H9 (cell line): ENCODE results near the gene CROCC2. TPM values are rescaled to one million over a fixed set of nuclear protein-coding genes. Genes with fewer than 3 reads are reported as not detected.
A peak's percentile ranks its signal among the peaks of the same experiment; 100 is the strongest.

ENCODE experiments used
- DNase-seq: peaks from one replicate; pipeline ENCODE4 v3.0.0-alpha.2; 2017
- H2AFZ ChIP-seq: one replicate; pipeline ENCODE4 v1.6.1; 2013; ENCODE audit warnings: mild to moderate bottlenecking, low read length, control low read depth, moderate library complexity
- H2AK5ac ChIP-seq: 2 replicates; pipeline ENCODE4 v1.6.1; 2013; ENCODE audit warnings: low read length, control low read depth, mixed read lengths; ENCODE audit not compliant: insufficient read length
- H2BK120ac ChIP-seq: one replicate; pipeline ENCODE4 v1.6.1; 2013; ENCODE audit warnings: low read depth, mild to moderate bottlenecking, low read length, control low read depth, inconsistent platforms; ENCODE audit not compliant: poor library complexity, severe bottlenecking
- H2BK12ac ChIP-seq: 2 replicates; pipeline ENCODE4 v1.6.1; 2013; ENCODE audit warnings: low read length, control low read depth, mixed read lengths, low read depth; ENCODE audit not compliant: insufficient read length
- H2BK15ac ChIP-seq: 2 replicates; pipeline ENCODE4 v1.6.1; 2013; ENCODE audit warnings: low read depth, low read length, control low read depth
- H2BK20ac ChIP-seq: one replicate; pipeline ENCODE4 v1.6.1; 2013; ENCODE audit warnings: low read depth, mild to moderate bottlenecking, low read length, control low read depth, inconsistent platforms; ENCODE audit not compliant: poor library complexity, severe bottlenecking
- H2BK5ac ChIP-seq: 2 replicates; pipeline ENCODE4 v1.6.1; 2013; ENCODE audit warnings: low read length, control low read depth, mixed read lengths; ENCODE audit not compliant: insufficient read length
- H3K14ac ChIP-seq: 2 replicates; pipeline ENCODE4 v1.6.1; 2013; ENCODE audit warnings: low read length, control low read depth; ENCODE audit not compliant: insufficient read depth
- H3K18ac ChIP-seq: 2 replicates; pipeline ENCODE4 v1.6.1; 2013; ENCODE audit warnings: low read depth, mild to moderate bottlenecking, mixed read lengths, low read length, control low read depth; ENCODE audit not compliant: insufficient read length
- H3K23ac ChIP-seq: 2 replicates; pipeline ENCODE4 v1.6.1; 2013; ENCODE audit warnings: low read length, control low read depth, mixed read lengths, low read depth; ENCODE audit not compliant: insufficient read length
- H3K23me2 ChIP-seq: 2 replicates; pipeline ENCODE4 v1.6.1; 2013; ENCODE audit warnings: low read depth, mild to moderate bottlenecking, mixed read lengths, low read length, control low read depth; ENCODE audit not compliant: insufficient read length, poor library complexity, severe bottlenecking
- H3K27ac ChIP-seq: 2 replicates; pipeline ENCODE4 v1.5.1; 2013; ENCODE audit warnings: low read length, control low read depth, mixed read lengths, low read depth; ENCODE audit not compliant: insufficient read length
- H3K27me3 ChIP-seq: 2 replicates; pipeline ENCODE4 v1.6.1; 2013; ENCODE audit warnings: low read length, control low read depth, inconsistent platforms; ENCODE audit not compliant: insufficient read depth
- H3K4ac ChIP-seq: 2 replicates; pipeline ENCODE4 v1.6.1; 2013; ENCODE audit warnings: low read depth, mild to moderate bottlenecking, control low read depth, inconsistent platforms, low read length, moderate library complexity
- H3K4me1 ChIP-seq: 2 replicates; pipeline ENCODE4 v1.6.1; 2013; ENCODE audit warnings: low read length, control low read depth, inconsistent platforms; ENCODE audit not compliant: insufficient read depth
- H3K4me2 ChIP-seq: 2 replicates; pipeline ENCODE4 v1.6.1; 2013; ENCODE audit warnings: low read length, control low read depth, mixed read lengths; ENCODE audit not compliant: insufficient read length, insufficient read depth
- H3K56ac ChIP-seq: 2 replicates; pipeline ENCODE4 v1.6.1; 2013; ENCODE audit warnings: low read depth, mild to moderate bottlenecking, mixed read lengths, low read length, control low read depth; ENCODE audit not compliant: insufficient read length
- H3K79me1 ChIP-seq: 2 replicates; pipeline ENCODE4 v1.6.1; 2013; ENCODE audit warnings: low read depth, mild to moderate bottlenecking, moderate library complexity, low read length, control low read depth, inconsistent platforms; ENCODE audit not compliant: insufficient read depth, poor library complexity, severe bottlenecking
- H3K79me2 ChIP-seq: 2 replicates; pipeline ENCODE4 v1.6.1; 2013; ENCODE audit warnings: low read length, control low read depth, inconsistent platforms; ENCODE audit not compliant: insufficient read depth
- H3K9ac ChIP-seq: 2 replicates; pipeline ENCODE4 v1.6.1; 2013; ENCODE audit warnings: low read length, control low read depth, mixed read lengths; ENCODE audit not compliant: insufficient read length; ENCODE audit errors: extremely low read depth
- H3K9me3 ChIP-seq: one replicate; pipeline ENCODE4 v1.6.1; 2013; ENCODE audit warnings: low read depth, low read length, inconsistent platforms; ENCODE audit not compliant: control insufficient read depth
- H3T11ph ChIP-seq: one replicate; pipeline ENCODE4 v1.6.1; 2013; ENCODE audit warnings: mild to moderate bottlenecking, low read length, control low read depth, inconsistent platforms
- H4K20me1 ChIP-seq: one replicate; pipeline ENCODE4 v1.6.1; 2013; ENCODE audit not compliant: control insufficient read depth, insufficient read length, insufficient read depth
- H4K5ac ChIP-seq: 2 replicates; pipeline ENCODE4 v1.6.1; 2013; ENCODE audit warnings: low read depth, mild to moderate bottlenecking, mixed read lengths, low read length, control low read depth; ENCODE audit not compliant: insufficient read length
- H4K8ac ChIP-seq: replicated peaks from 2 replicates; pipeline ENCODE4 v1.6.1; 2013; ENCODE audit warnings: low read length, control low read depth, mixed read lengths, low read depth; ENCODE audit not compliant: insufficient read length
- H4K91ac ChIP-seq: 2 replicates; pipeline ENCODE4 v1.6.1; 2013; ENCODE audit warnings: low read depth, mild to moderate bottlenecking, moderate library complexity, mixed read lengths, low read length, control low read depth; ENCODE audit not compliant: insufficient read length
- H3K27ac Mint-ChIP-seq, 3 experiments: 2 replicates in 2 of 3; 3 replicates in 1 of 3; pipeline ENCODE4 v1.8.0; 2020 to 2021; ENCODE audit warnings: mixed read lengths in 3 of 3, mild to moderate bottlenecking in 1 of 3, moderate library complexity in 1 of 3
- H3K27me3 Mint-ChIP-seq: 2 replicates; pipeline ENCODE4 v1.8.0; 2021; ENCODE audit warnings: low read depth, mild to moderate bottlenecking, moderate library complexity, mixed read lengths
- H3K36me3 Mint-ChIP-seq, 3 experiments: 2 replicates in 2 of 3; 3 replicates in 1 of 3; pipeline ENCODE4 v1.8.0; 2020 to 2021; ENCODE audit warnings: low read depth in 3 of 3, mixed read lengths in 3 of 3; ENCODE audit not compliant: insufficient read depth in 1 of 3
- H3K4me1 Mint-ChIP-seq, 2 experiments: 2 replicates each; pipeline ENCODE4 v1.8.0; 2020; ENCODE audit warnings: mixed read lengths in 2 of 2
- H3K4me3 Mint-ChIP-seq, 2 experiments: 2 replicates in 1 of 2; 3 replicates in 1 of 2; pipeline ENCODE4 v1.8.0; 2020 to 2021; ENCODE audit warnings: mild to moderate bottlenecking in 2 of 2, mixed read lengths in 2 of 2, moderate library complexity in 1 of 2
- H3K9me3 Mint-ChIP-seq, 2 experiments: 2 replicates in 1 of 2; 3 replicates in 1 of 2; pipeline ENCODE4 v1.8.0; 2020; ENCODE audit warnings: mild to moderate bottlenecking in 2 of 2, mixed read lengths in 2 of 2, moderate library complexity in 1 of 2
- CTCF ChIP-seq: fragments of 200-600 bp; sonication (generic); conservative IDR thresholded peaks from 3 replicates; pipeline ENCODE4 v1.8.0; 2021; ENCODE audit warnings: antibody characterized with exemption, mild to moderate bottlenecking
- WGBS: extraction: QIAGEN DNeasy Blood & Tissue Kit; methylation state at CpG from one replicate; pipeline ENCODE4 v1.1.7; 2013; ENCODE audit warnings: missing lambda C conversion rate, low lambda C conversion rate, mixed read lengths; ENCODE audit not compliant: insufficient read length; ENCODE audit errors: extremely low coverage; 5-methylcytosine and 5-hydroxymethylcytosine counted together
- total RNA-seq: library from RNA; stranded (reverse); gene quantifications from 2 replicates; pipeline ENCODE4 v1.2.1, GENCODE V29; 2021

The CROCC2 gene
- total RNA-seq, 1 experiment from 2014 or later: not detected

- Histone ChIP-seq H4K91ac (no peak overlapping the region), H2BK5ac (no peak overlapping the region), H4K8ac (no peak overlapping the region), H3K4ac (no peak overlapping the region), H4K20me1 (no peaks in the 10 kb centered on the region), H3K18ac (no peak overlapping the region), H3K4me2 (no peak overlapping the region), H2BK12ac (no peak overlapping the region), H3K9me3 (no peaks in the 10 kb centered on the region), H3K23me2 (no peaks in the 10 kb centered on the region), H3K27me3 (no peaks in the 10 kb centered on the region), H3K27ac (no peak overlapping the region), H3K23ac (no peak overlapping the region), H3T11ph (no peak overlapping the region), H2BK120ac (no peak overlapping the region), H3K14ac (no peak overlapping the region), H3K79me2 (no peaks in the 10 kb centered on the region), H4K5ac (no peak overlapping the region), H3K4me1 (no peaks in the 10 kb centered on the region), H3K79me1 (no peaks in the 10 kb centered on the region), H2BK20ac (no peak overlapping the region), H2AFZ (no peak overlapping the region), H3K56ac (no peak overlapping the region), H3K9ac (no peak overlapping the region), H2AK5ac (no peak overlapping the region), H2BK15ac (no peak overlapping the region)
- TF ChIP-seq CTCF: no peak
- Mint-ChIP-seq H3K4me3 (no peak overlapping the region), H3K36me3 (peaks cover 0 to 4% (median 0%) of the 10 kb centered on the region in 3 experiments; a peak in 3 of 7 replicates), H3K9me3 (peaks cover 12 to 14% of the 10 kb centered on the region in 2 experiments), H3K27ac (no peak overlapping the region), H3K27me3 (peaks cover 13% of the 10 kb centered on the region), H3K4me1 (no peaks in the 10 kb centered on the region)
- peak; percentile 28 for DNase-seq
- no CpG with 5 or more reads among the region's 12 CpGs for WGBS
These were observed 28.6 kb downstream of the CROCC2 start for GRCh38 chr2:240934701-240935102.
